ENCODE data around the gene BSPRY.
"Not testable (repeated sequence)": the region's sequence is repeated elsewhere in the genome, so short reads cannot be mapped to it uniquely, and the experiment has no call there.

BSPRY gene

GRCh38 chr9:113380869-113381378 is 31.6 kb downstream of the BSPRY start:
- WGBS, 2 donors (ENCODE audit: extremely low coverage in 2 of 2, insufficient read length in 2 of 2, insufficient replicate concordance in 1 of 2), result no CpG with 5 or more reads among the region's 1 CpG

DNA sequence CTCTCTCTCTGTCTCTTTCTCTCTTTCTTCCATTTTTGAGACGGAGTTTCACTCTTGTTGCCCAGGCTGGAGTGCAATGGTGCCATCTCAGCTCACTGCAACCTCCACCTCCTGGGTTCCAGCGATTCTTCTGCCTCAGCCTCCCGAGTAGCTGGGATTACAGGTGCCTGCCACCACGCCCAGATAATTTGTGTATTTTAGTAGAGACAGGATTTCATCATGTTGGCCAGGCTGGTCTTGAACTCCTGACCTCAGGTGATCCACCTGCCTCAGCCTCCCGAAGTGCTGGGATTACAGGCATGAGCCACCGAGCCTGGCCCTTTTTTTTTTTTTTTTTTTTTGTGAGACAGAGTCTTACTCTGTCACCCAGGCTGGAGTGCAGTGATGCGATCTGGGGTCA is 32.1 kb downstream of the BSPRY start:
- H2BK120ac ChIP-seq (ENCODE audit: low read depth, low read length); H3K18ac ChIP-seq (ENCODE audit: low read length); H3K23ac ChIP-seq (ENCODE audit: low read depth, low read length, poor library complexity); H3K9me3 ChIP-seq (replicated peaks in 1 of 2; ENCODE audit: control insufficient read depth in 2 of 2, insufficient read depth in 1 of 2, low read depth in 1 of 2, low read length in 2 of 2); H2BK15ac ChIP-seq (ENCODE audit: low read length); H3K14ac ChIP-seq (ENCODE audit: low read length); H3K4me3 ChIP-seq (ENCODE audit: low read length in 2 of 2); H3K4me2 ChIP-seq (ENCODE audit: insufficient read depth, low read length, poor library complexity, severe bottlenecking); H3K36me3 ChIP-seq (replicated peaks in 1 of 2; ENCODE audit: control insufficient read depth in 2 of 2, insufficient read depth in 2 of 2, low read length in 2 of 2); H4K91ac ChIP-seq (ENCODE audit: low read depth, low read length, poor library complexity); DNase-seq (ENCODE audit: low spot score); H4K8ac ChIP-seq (ENCODE audit: low read depth, low read length); H3K27ac ChIP-seq (replicated peaks; ENCODE audit: low read length); H3K4me1 ChIP-seq (ENCODE audit: control insufficient read depth in 2 of 2, insufficient read depth in 1 of 2, low read depth in 1 of 2, low read length in 2 of 2); H2AFZ ChIP-seq (ENCODE audit: low read length); H3K4ac ChIP-seq (ENCODE audit: low read length); H2BK5ac ChIP-seq (ENCODE audit: low read length); H3K9ac ChIP-seq (ENCODE audit: low read depth, low read length, poor library complexity); H3K27me3 ChIP-seq (ENCODE audit: control insufficient read depth in 3 of 3, insufficient read depth in 3 of 3, low read depth in 1 of 3, low read length in 3 of 3); H3K79me1 ChIP-seq (ENCODE audit: low read depth, low read length); H2AK5ac ChIP-seq (ENCODE audit: low read depth, low read length); H2BK12ac ChIP-seq (ENCODE audit: low read length): not testable (repeated sequence)
- WGBS, 2 donors (ENCODE audit: extremely low coverage in 2 of 2, insufficient read length in 2 of 2, insufficient replicate concordance in 1 of 2), result no CpG with 5 or more reads among the region's 7 CpGs

More at GRCh38 chr9:113380869-113381378, 31.6 kb downstream of the BSPRY start:
- Histone ChIP-seq H3K27me3 (ENCODE audit: control insufficient read depth in 3 of 3, insufficient read depth in 3 of 3, low read depth in 1 of 3, low read length in 3 of 3) (peaks cover 0 to 3% (median 0%) of the 10 kb centered on the region in 3 experiments), H3K14ac (ENCODE audit: low read length) (no peak overlapping the region), H3K4ac (ENCODE audit: low read length) (no peak overlapping the region), H3K4me2 (ENCODE audit: insufficient read depth, low read length, poor library complexity, severe bottlenecking) (no peak overlapping the region), H3K9me3 (replicated peaks in 1 of 2; ENCODE audit: control insufficient read depth in 2 of 2, insufficient read depth in 1 of 2, low read depth in 1 of 2, low read length in 2 of 2) (no peaks in the 10 kb centered on the region), H2BK15ac (ENCODE audit: low read length) (no peak overlapping the region), H2BK12ac (ENCODE audit: low read length) (no peak overlapping the region), H3K18ac (ENCODE audit: low read length) (no peak overlapping the region), H3K27ac (replicated peaks; ENCODE audit: low read length) (no peak overlapping the region), H4K91ac (ENCODE audit: low read depth, low read length, poor library complexity) (no peak overlapping the region), H3K79me1 (ENCODE audit: low read depth, low read length) (no peaks in the 10 kb centered on the region), H2AFZ (ENCODE audit: low read length) (peak overlapping the region; percentile 4), H3K36me3 (replicated peaks in 1 of 2; ENCODE audit: control insufficient read depth in 2 of 2, insufficient read depth in 2 of 2, low read length in 2 of 2) (peaks cover 0 to 3% of the 10 kb centered on the region in 2 donors), H3K23ac (ENCODE audit: low read depth, low read length, poor library complexity) (no peak overlapping the region), H2BK5ac (ENCODE audit: low read length) (no peak overlapping the region), H3K4me3 (ENCODE audit: low read length in 2 of 2) (no peak overlapping the region), H4K8ac (ENCODE audit: low read depth, low read length) (peak overlapping the region; percentile 65), H2BK120ac (ENCODE audit: low read depth, low read length) (no peak overlapping the region), H3K4me1 (ENCODE audit: control insufficient read depth in 2 of 2, insufficient read depth in 1 of 2, low read depth in 1 of 2, low read length in 2 of 2) (no peaks in the 10 kb centered on the region), H3K9ac (ENCODE audit: low read depth, low read length, poor library complexity) (no peak overlapping the region), H2AK5ac (ENCODE audit: low read depth, low read length) (no peak overlapping the region)
- no peak for DNase-seq (ENCODE audit: low spot score)

GRCh38 chr9:113381909-113382411 is 32.6 kb downstream of the BSPRY start:
- Histone ChIP-seq H3K27ac (replicated peaks; ENCODE audit: low read length) (no peak overlapping the region), H3K4me3 (ENCODE audit: low read length in 2 of 2) (no peak overlapping the region), H3K4me1 (ENCODE audit: control insufficient read depth in 2 of 2, insufficient read depth in 1 of 2, low read depth in 1 of 2, low read length in 2 of 2) (no peaks in the 10 kb centered on the region), H2BK12ac (ENCODE audit: low read length) (no peak overlapping the region), H2AK5ac (ENCODE audit: low read depth, low read length) (no peak overlapping the region), H3K4ac (ENCODE audit: low read length) (no peak overlapping the region), H2BK120ac (ENCODE audit: low read depth, low read length) (no peak overlapping the region), H3K9ac (ENCODE audit: low read depth, low read length, poor library complexity) (no peak overlapping the region), H4K91ac (ENCODE audit: low read depth, low read length, poor library complexity) (no peak overlapping the region), H3K27me3 (ENCODE audit: control insufficient read depth in 3 of 3, insufficient read depth in 3 of 3, low read depth in 1 of 3, low read length in 3 of 3) (peaks cover 0 to 3% (median 0%) of the 10 kb centered on the region in 3 experiments), H2AFZ (ENCODE audit: low read length) (no peak overlapping the region), H3K23ac (ENCODE audit: low read depth, low read length, poor library complexity) (no peak overlapping the region), H3K36me3 (replicated peaks in 1 of 2; ENCODE audit: control insufficient read depth in 2 of 2, insufficient read depth in 2 of 2, low read length in 2 of 2) (peaks cover under 1 to 9% of the 10 kb centered on the region in 2 donors), H3K9me3 (replicated peaks in 1 of 2; ENCODE audit: control insufficient read depth in 2 of 2, insufficient read depth in 1 of 2, low read depth in 1 of 2, low read length in 2 of 2) (no peaks in the 10 kb centered on the region), H3K4me2 (ENCODE audit: insufficient read depth, low read length, poor library complexity, severe bottlenecking) (no peak overlapping the region), H4K8ac (ENCODE audit: low read depth, low read length) (no peak overlapping the region), H2BK15ac (ENCODE audit: low read length) (no peak overlapping the region), H3K18ac (ENCODE audit: low read length) (no peak overlapping the region), H2BK5ac (ENCODE audit: low read length) (no peak overlapping the region), H3K79me1 (ENCODE audit: low read depth, low read length) (no peaks in the 10 kb centered on the region), H3K14ac (ENCODE audit: low read length) (no peak overlapping the region)
- WGBS, 2 donors (ENCODE audit: extremely low coverage in 2 of 2, insufficient read length in 2 of 2, insufficient replicate concordance in 1 of 2), result no CpG with 5 or more reads among the region's 8 CpGs
- no peak for DNase-seq (ENCODE audit: low spot score)

DNA sequence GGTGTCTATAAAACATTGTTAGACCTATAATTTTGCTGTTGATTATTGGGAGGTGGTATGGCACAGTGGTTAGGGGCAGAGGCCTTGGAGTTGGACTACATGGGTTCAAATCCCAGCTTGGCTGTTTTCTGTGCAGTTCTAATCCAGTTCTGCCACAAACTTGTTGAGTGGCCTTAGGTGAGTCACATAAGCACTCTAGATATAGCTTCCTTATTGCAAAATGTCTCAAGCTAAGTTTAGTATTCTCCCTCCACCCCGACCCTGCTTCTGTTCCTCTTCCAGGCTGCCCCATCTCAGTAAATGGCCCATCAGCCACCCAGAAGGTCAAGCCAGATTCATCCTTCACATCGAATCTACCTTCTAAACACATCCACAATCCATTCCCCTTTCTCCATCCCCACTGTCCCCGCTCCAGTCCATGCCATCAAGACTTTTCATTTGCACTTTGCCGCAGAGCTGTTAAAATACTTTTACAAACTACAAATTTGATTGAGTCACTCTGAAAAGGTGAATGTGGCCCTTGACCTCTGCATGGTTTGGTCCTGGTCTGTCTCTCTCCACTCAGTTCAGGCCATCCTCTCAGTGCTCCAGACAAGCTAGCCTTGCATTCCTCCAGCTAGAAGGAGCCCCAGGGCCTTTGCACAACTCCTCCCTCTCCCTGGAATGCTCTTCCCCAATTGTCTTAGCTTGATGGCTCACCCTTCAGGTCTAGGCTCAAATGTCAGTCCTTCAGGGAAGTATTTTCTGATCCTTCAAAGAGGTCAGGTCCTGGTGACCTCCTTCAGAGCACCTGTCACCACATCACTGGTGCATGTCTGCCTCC is 37.4 kb downstream of the BSPRY start:
- Histone ChIP-seq H2BK5ac (ENCODE audit: low read length) (no peak overlapping the region), H3K36me3 (replicated peaks in 1 of 2; ENCODE audit: control insufficient read depth in 2 of 2, insufficient read depth in 2 of 2, low read length in 2 of 2) (peaks cover 28 to 55% of the 10 kb centered on the region in 2 donors), H3K4me3 (ENCODE audit: low read length in 2 of 2) (no peak overlapping the region), H2BK120ac (ENCODE audit: low read depth, low read length) (no peak overlapping the region), H2BK12ac (ENCODE audit: low read length) (no peak overlapping the region), H2BK15ac (ENCODE audit: low read length) (no peak overlapping the region), H3K4me2 (ENCODE audit: insufficient read depth, low read length, poor library complexity, severe bottlenecking) (no peak overlapping the region), H2AFZ (ENCODE audit: low read length) (no peak overlapping the region), H3K4me1 (ENCODE audit: control insufficient read depth in 2 of 2, insufficient read depth in 1 of 2, low read depth in 1 of 2, low read length in 2 of 2) (no peaks in the 10 kb centered on the region), H3K23ac (ENCODE audit: low read depth, low read length, poor library complexity) (no peak overlapping the region), H3K27ac (replicated peaks; ENCODE audit: low read length) (no peak overlapping the region), H4K8ac (ENCODE audit: low read depth, low read length) (no peak overlapping the region), H3K14ac (ENCODE audit: low read length) (no peak overlapping the region), H3K9me3 (replicated peaks in 1 of 2; ENCODE audit: control insufficient read depth in 2 of 2, insufficient read depth in 1 of 2, low read depth in 1 of 2, low read length in 2 of 2) (no peaks in the 10 kb centered on the region), H3K79me1 (ENCODE audit: low read depth, low read length) (no peaks in the 10 kb centered on the region), H3K18ac (ENCODE audit: low read length) (no peak overlapping the region), H2AK5ac (ENCODE audit: low read depth, low read length) (no peak overlapping the region), H3K27me3 (ENCODE audit: control insufficient read depth in 3 of 3, insufficient read depth in 3 of 3, low read depth in 1 of 3, low read length in 3 of 3) (no peaks in the 10 kb centered on the region), H3K4ac (ENCODE audit: low read length) (no peak overlapping the region), H3K9ac (ENCODE audit: low read depth, low read length, poor library complexity) (no peak overlapping the region), H4K91ac (ENCODE audit: low read depth, low read length, poor library complexity) (no peak overlapping the region)
- DNase-seq (ENCODE audit: low spot score), result no peak
- WGBS, 2 donors (ENCODE audit: extremely low coverage in 2 of 2, insufficient read length in 2 of 2, insufficient replicate concordance in 1 of 2), result 100% methylated on average over 2 of the region's 4 CpGs; no CpG with 5 or more reads in 1 of the 2 donors

All from neuronal stem cell (in vitro differentiated cells).